Chondrocyte (in vitro differentiated cells): Measurements from ENCODE around the gene REPS2. TPM values are rescaled to one million over a fixed set of nuclear protein-coding genes. Genes with fewer than 3 reads are reported as not detected.

Source experiments
- DNase-seq: peaks from one replicate; pipeline ENCODE4 v3.0.0; 2021; ENCODE audit warnings: mixed read lengths, low spot score
- H3K27ac Mint-ChIP-seq: one replicate; pipeline ENCODE4 v1.8.0; 2021; ENCODE audit warnings: mild to moderate bottlenecking, moderate library complexity, mixed read lengths; ENCODE audit not compliant: unreplicated experiment
- H3K27me3 Mint-ChIP-seq: 2 replicates; pipeline ENCODE4 v1.8.0; 2021; ENCODE audit warnings: low read depth, mixed read lengths
- H3K36me3 Mint-ChIP-seq: 2 replicates; pipeline ENCODE4 v1.8.0; 2021; ENCODE audit warnings: low read depth, mixed read lengths
- H3K4me1 Mint-ChIP-seq: 2 replicates; pipeline ENCODE4 v1.8.0; 2021; ENCODE audit warnings: low read depth, mild to moderate bottlenecking, mixed read lengths
- H3K4me3 Mint-ChIP-seq: one replicate; pipeline ENCODE4 v1.8.0; 2021; ENCODE audit warnings: mild to moderate bottlenecking, moderate library complexity, mixed read lengths; ENCODE audit not compliant: unreplicated experiment
- H3K9me3 Mint-ChIP-seq: 2 replicates; pipeline ENCODE4 v1.8.0; 2021; ENCODE audit warnings: low read depth, mixed read lengths
- CTCF ChIP-seq: fragments of 200-600 bp; sonication (generic); IDR thresholded peaks from 2 replicates; pipeline ENCODE4 v1.5.0; 2021; ENCODE audit warnings: antibody characterized with exemption, mild to moderate bottlenecking, moderate library complexity
- total RNA-seq: library from RNA; stranded (reverse); gene quantifications from 3 replicates; pipeline ENCODE4 v1.2.1, GENCODE V29; 2021

The REPS2 gene
- total RNA-seq, 1 donor from 2014 or later = 2.4 TPM

GRCh38 chrX:17038681-17039161 is 92.3 kb downstream of the REPS2 start:
- no peak overlapping the region for H3K4me3 Mint-ChIP-seq
- H3K36me3 Mint-ChIP-seq = peaks cover 2% of the 10 kb centered on the region
- no peak overlapping the region for H3K27ac Mint-ChIP-seq
- TF ChIP-seq CTCF = no peak
- H3K4me1 Mint-ChIP-seq = peaks cover 9% of the 10 kb centered on the region
- H3K27me3 Mint-ChIP-seq = peaks cover 5% of the 10 kb centered on the region
- no peaks in the 10 kb centered on the region for H3K9me3 Mint-ChIP-seq
- DNase-seq = no peak

GRCh38 chrX:17039826-17040225 is 93.4 kb downstream of the REPS2 start:
- H3K4me3 Mint-ChIP-seq = no peak overlapping the region
- DNase-seq = no peak
- peaks cover 2% of the 10 kb centered on the region for H3K36me3 Mint-ChIP-seq
- no peak overlapping the region for H3K27ac Mint-ChIP-seq
- peaks cover 5% of the 10 kb centered on the region for H3K27me3 Mint-ChIP-seq
- no peak for TF ChIP-seq CTCF
- no peaks in the 10 kb centered on the region for H3K9me3 Mint-ChIP-seq
- peaks cover 9% of the 10 kb centered on the region for H3K4me1 Mint-ChIP-seq

GRCh38 chrX:17040711-17041110 is 94.3 kb downstream of the REPS2 start:
- H3K27me3 Mint-ChIP-seq = peaks cover 5% of the 10 kb centered on the region
- H3K9me3 Mint-ChIP-seq = no peaks in the 10 kb centered on the region
- H3K4me3 Mint-ChIP-seq = no peak overlapping the region
- H3K4me1 Mint-ChIP-seq = peaks cover 9% of the 10 kb centered on the region
- no peak for DNase-seq
- H3K36me3 Mint-ChIP-seq = no peaks in the 10 kb centered on the region
- no peak overlapping the region for H3K27ac Mint-ChIP-seq
- TF ChIP-seq CTCF = no peak

GRCh38 chrX:17042037-17042436 is 95.6 kb downstream of the REPS2 start:
- no peak for TF ChIP-seq CTCF
- DNase-seq = no peak
- no peak overlapping the region for H3K4me3 Mint-ChIP-seq

GRCh38 chrX:17046478-17047097 is 100.1 kb downstream of the REPS2 start:
- Mint-ChIP-seq H3K27ac (no peak overlapping the region), H3K27me3 (no peaks in the 10 kb centered on the region), H3K9me3 (no peaks in the 10 kb centered on the region), H3K4me1 (no peaks in the 10 kb centered on the region), H3K4me3 (no peak overlapping the region), H3K36me3 (no peaks in the 10 kb centered on the region)
- peak; percentile 93 for TF ChIP-seq CTCF
- no peak for DNase-seq

More at GRCh38 chrX:17042037-17042436, 95.6 kb downstream of the REPS2 start:
- no peaks in the 10 kb centered on the region for H3K36me3 Mint-ChIP-seq
- H3K9me3 Mint-ChIP-seq = no peaks in the 10 kb centered on the region
- H3K4me1 Mint-ChIP-seq = peaks cover 9% of the 10 kb centered on the region
- H3K27me3 Mint-ChIP-seq = no peaks in the 10 kb centered on the region
- no peak overlapping the region for H3K27ac Mint-ChIP-seq
